H1 (cell line): ENCODE data around the gene RAB40A. TPM values are rescaled to one million over a fixed set of nuclear protein-coding genes. Genes with fewer than 3 reads are reported as not detected.

Experiments
- CTCF ChIA-PET: fragments of 300-600 bp; sonication (Branson Sonifier 250); formaldehyde crosslinking; loops from one replicate; lab custom pipeline; 2021; ENCODE audit not compliant: partially characterized antibody; lab: Charles Lee
- POLR2A ChIA-PET: fragments of 300-600 bp; sonication (Branson Sonifier 250); formaldehyde crosslinking; loops from one replicate; lab custom pipeline; 2021; ENCODE audit warnings: inconsistent platforms; ENCODE audit not compliant: partially characterized antibody; lab: Charles Lee
- DNase-seq, 2 experiments: peaks; one replicate each; pipeline versions ENCODE4 v3.0.0 to v3.0.0-alpha.2; 2010 to 2022; ENCODE audit warnings: low spot score in 2 of 2, low read depth in 1 of 2, mixed read lengths in 1 of 2
- FAIRE-seq: peaks from 2 replicates; lab custom pipeline; 2011; peaks lifted over from hg19 to GRCh38; lab: Jason Lieb, UNC
- H2AFZ ChIP-seq: 2 replicates; pipeline ENCODE4 v1.8.1; 2012; ENCODE audit warnings: low read length, inconsistent platforms
- H2AK5ac ChIP-seq: 2 replicates; pipeline ENCODE4 v1.6.1; 2013; ENCODE audit warnings: low read depth, low read length
- H2BK120ac ChIP-seq: replicated peaks from 2 replicates; pipeline ENCODE3; 2013; ENCODE audit warnings: low read depth, low read length, inconsistent platforms
- H2BK12ac ChIP-seq: 2 replicates; pipeline ENCODE4 v1.6.1; 2013; ENCODE audit warnings: low read depth, low read length
- H2BK15ac ChIP-seq: 2 replicates; pipeline ENCODE4 v1.6.1; 2013; ENCODE audit warnings: low read length
- H2BK20ac ChIP-seq: 2 replicates; pipeline ENCODE4 v1.6.1; 2013; ENCODE audit warnings: low read length
- H2BK5ac ChIP-seq: 2 replicates; pipeline ENCODE4 v1.6.1; 2013; ENCODE audit warnings: low read depth, low read length
- H3K14ac ChIP-seq: 2 replicates; pipeline ENCODE4 v1.6.1; 2013; ENCODE audit warnings: inconsistent platforms; ENCODE audit not compliant: insufficient read length
- H3K18ac ChIP-seq: 2 replicates; pipeline ENCODE4 v1.6.1; 2013; ENCODE audit warnings: low read length; ENCODE audit errors: extremely low read depth
- H3K23ac ChIP-seq: 2 replicates; pipeline ENCODE4 v1.6.1; 2013; ENCODE audit warnings: inconsistent platforms; ENCODE audit not compliant: insufficient read length
- H3K23me2 ChIP-seq: 2 replicates; pipeline ENCODE4 v1.6.1; 2013; ENCODE audit warnings: low read depth, low read length
- H3K27ac ChIP-seq: 2 replicates; pipeline ENCODE4 v1.6.1; 2011; ENCODE audit warnings: low read depth, low read length, inconsistent platforms
- H3K27me3 ChIP-seq, 4 experiments: replicated peaks in 1 of 4; 1 replicate in 1 of 4; 2 replicates in 3 of 4; pipeline versions ENCODE4 v1.6.1 to v1.8.1; 2011 to 2013; ENCODE audit warnings: low read length in 3 of 4, mild to moderate bottlenecking in 3 of 4, inconsistent platforms in 2 of 4, mixed read lengths in 2 of 4, moderate library complexity in 1 of 4; ENCODE audit not compliant: control insufficient read depth in 3 of 4, insufficient read depth in 3 of 4; ENCODE audit errors: extremely low read depth in 1 of 4
- H3K36me3 ChIP-seq, 4 experiments: 2 replicates each; pipeline versions ENCODE4 v1.6.1 to v1.8.1; 2011 to 2013; ENCODE audit warnings: mild to moderate bottlenecking in 4 of 4, low read length in 3 of 4, moderate library complexity in 2 of 4, control low read depth in 1 of 4, inconsistent platforms in 1 of 4; ENCODE audit not compliant: insufficient read depth in 4 of 4, control insufficient read depth in 2 of 4
- H3K4ac ChIP-seq: replicated peaks from 2 replicates; pipeline ENCODE3; 2013; ENCODE audit warnings: low read length, low read depth, mixed read lengths, inconsistent platforms; ENCODE audit not compliant: insufficient read length
- H3K4me1 ChIP-seq, 4 experiments: replicated peaks in 1 of 4; 1 replicate in 1 of 4; 2 replicates in 3 of 4; pipeline versions ENCODE4 v1.6.1 to v1.8.1; 2011 to 2013; ENCODE audit warnings: low read length in 3 of 4, inconsistent platforms in 2 of 4, mixed read lengths in 1 of 4; ENCODE audit not compliant: insufficient read depth in 4 of 4, control insufficient read depth in 3 of 4
- H3K4me2 ChIP-seq, 2 experiments: 2 replicates each; pipeline versions ENCODE4 v1.6.1 to v1.8.1; 2011 to 2013; ENCODE audit warnings: low read depth in 2 of 2, low read length in 2 of 2, control low read depth in 1 of 2, inconsistent platforms in 1 of 2, mild to moderate bottlenecking in 1 of 2; ENCODE audit not compliant: insufficient read depth in 1 of 2
- H3K4me3 ChIP-seq, 4 experiments: fragments of 200-600, 300-600 bp in 1 of 4; sonication (generic), shearing (Covaris generic), sonication (Bioruptor Twin) in 1 of 4; 2 replicates each; pipeline versions ENCODE4 v1.5.1 to v1.8.1; 2011 to 2016; ENCODE audit warnings: low read length in 4 of 4, low read depth in 3 of 4, control low read depth in 2 of 4, inconsistent platforms in 2 of 4, mild to moderate bottlenecking in 2 of 4, mixed read lengths in 1 of 4, moderate library complexity in 1 of 4; ENCODE audit not compliant: insufficient read depth in 2 of 4; ENCODE audit errors: extremely low read depth in 1 of 4
- H3K56ac ChIP-seq: replicated peaks from 2 replicates; pipeline ENCODE3; 2013; ENCODE audit warnings: low read depth, mild to moderate bottlenecking, mixed read lengths, low read length, inconsistent platforms; ENCODE audit not compliant: insufficient read length
- H3K79me1 ChIP-seq: 2 replicates; pipeline ENCODE4 v1.6.1; 2013; ENCODE audit warnings: low read depth, low read length, control low read depth
- H3K79me2 ChIP-seq, 2 experiments: 2 replicates each; pipeline versions ENCODE4 v1.6.1 to v1.8.1; 2012 to 2013; ENCODE audit warnings: low read length in 2 of 2, mild to moderate bottlenecking in 2 of 2, inconsistent platforms in 1 of 2; ENCODE audit not compliant: insufficient read depth in 2 of 2, control insufficient read depth in 1 of 2
- H3K9ac ChIP-seq, 4 experiments: replicated peaks in 1 of 4; 1 replicate in 1 of 4; 2 replicates in 3 of 4; pipeline versions ENCODE4 v1.6.1 to v1.8.1; 2011 to 2013; ENCODE audit warnings: low read depth in 3 of 4, low read length in 3 of 4, control low read depth in 2 of 4, mild to moderate bottlenecking in 2 of 4, moderate library complexity in 2 of 4, inconsistent platforms in 1 of 4; ENCODE audit errors: extremely low read depth in 1 of 4
- H3K9me3 ChIP-seq, 2 experiments: 2 replicates each; pipeline versions ENCODE4 v1.6.1 to v1.8.1; 2012 to 2013; ENCODE audit warnings: mild to moderate bottlenecking in 2 of 2, moderate library complexity in 2 of 2, control low read depth in 1 of 2, inconsistent platforms in 1 of 2, low read depth in 1 of 2, low read length in 1 of 2, mixed read lengths in 1 of 2; ENCODE audit not compliant: insufficient read depth in 2 of 2
- H4K20me1 ChIP-seq, 2 experiments: replicated peaks in 1 of 2; 2 replicates each; pipeline versions ENCODE3 to v1.8.1; 2011 to 2013; ENCODE audit warnings: inconsistent platforms in 2 of 2, low read length in 2 of 2, mild to moderate bottlenecking in 1 of 2; ENCODE audit not compliant: insufficient read depth in 2 of 2, control insufficient read depth in 1 of 2
- H4K5ac ChIP-seq: 2 replicates; pipeline ENCODE4 v1.6.1; 2013; ENCODE audit warnings: low read length, low read depth, mixed read lengths, inconsistent platforms; ENCODE audit not compliant: insufficient read length
- H4K8ac ChIP-seq: 2 replicates; pipeline ENCODE4 v1.8.0; 2013; ENCODE audit warnings: mild to moderate bottlenecking, moderate library complexity, low read length, inconsistent platforms; ENCODE audit not compliant: insufficient read depth; ENCODE audit errors: extremely low read depth
- H4K91ac ChIP-seq: replicated peaks from 2 replicates; pipeline ENCODE3; 2013; ENCODE audit warnings: low read length, mixed read lengths, inconsistent platforms; ENCODE audit not compliant: insufficient read length
- ASH2L ChIP-seq: fragments of 200-600, 300-600 bp; sonication (generic); IDR thresholded peaks from one replicate; pipeline ENCODE4 v1.7.1; 2017; ENCODE audit warnings: low read length
- SP2 ChIP-seq: IDR thresholded peaks from 2 replicates; pipeline ENCODE4 v1.6.1; 2012; ENCODE audit warnings: mild to moderate bottlenecking, low read length, inconsistent platforms
- TBP ChIP-seq: IDR thresholded peaks from 2 replicates; pipeline ENCODE4 v1.6.1; 2011; ENCODE audit warnings: low read depth, low read length, improper control_type of control experiment
- WGBS, 2 experiments: shearing (Covaris generic) in 1 of 2; methylation state at CpG; one replicate each; pipeline versions ENCODE4 v1.1.6 to v1.1.7; 2013 to 2015; ENCODE audit warnings: low lambda C conversion rate in 2 of 2, mixed read lengths in 2 of 2, inconsistent platforms in 1 of 2, low coverage in 1 of 2, missing lambda C conversion rate in 1 of 2; ENCODE audit not compliant: insufficient replicate concordance in 2 of 2, insufficient coverage in 1 of 2, insufficient read length in 1 of 2; ENCODE audit errors: extremely low coverage in 1 of 2, missing lambda C conversion rate in 1 of 2; 5-methylcytosine and 5-hydroxymethylcytosine counted together
- polyA plus RNA-seq, 7 experiments: library from polyadenylated mRNA; depleted of rRNA in 3 of 7; stranded (reverse) in 5 of 7; unstranded in 2 of 7; fragments of >200 nt in 5 of 7; fragments of 200-250 nt in 2 of 7; gene quantifications; 1 replicate in 5 of 7; 2 replicates in 1 of 7; 4 replicates in 1 of 7; pipeline versions ENCODE4 v1.2.1 to v1.2.3, GENCODE V29; 2011 to 2013; ENCODE audit warnings: missing spikeins in 2 of 7, mixed read lengths in 2 of 7
- total RNA-seq: library from RNA; stranded (reverse); fragmentation: NEBNext Ultra II Directional; extraction: Animal tissue kit (Norgen Biotek cat#: 25700); gene quantifications from 2 replicates; pipeline ENCODE4 v1.2.1, GENCODE V29; 2021

Gene RAB40A
- total and polyA plus RNA-seq, 2 of the 8 experiments (the other 6 are each of a cell fraction or from before 2014, with no cell fraction given): 0.09 to 0.21 TPM

DNA sequence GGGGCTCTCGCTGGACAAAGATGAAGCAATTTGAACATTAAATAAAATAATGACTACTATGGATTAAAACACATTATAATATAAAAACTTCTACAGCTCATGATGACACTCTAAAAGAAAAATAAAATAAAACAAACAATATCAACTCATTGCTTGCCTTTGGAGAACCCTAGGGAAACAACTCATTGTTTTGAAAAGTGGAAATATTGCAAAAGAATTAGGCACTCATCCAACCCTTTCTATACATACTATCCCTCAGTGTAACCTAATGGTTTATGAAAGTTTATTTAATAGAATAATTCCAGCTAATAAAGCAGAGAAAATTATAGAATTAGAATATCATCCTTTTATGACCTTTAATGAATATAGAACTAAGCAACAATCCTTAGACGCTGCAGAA, 718 bp downstream of the RAB40A start:
- H3K23me2 ChIP-seq: no peaks in the 10 kb centered on the region
- WGBS, 2 experiments: 87% methylated on average over 2 of the region's 2 CpGs; no CpG with 5 or more reads in 1 of the 2 experiments
- no peak overlapping the region for H3K4me2 ChIP-seq
- H3K27ac ChIP-seq: no peak overlapping the region
- H3K79me1 ChIP-seq: no peaks in the 10 kb centered on the region
- no peak overlapping the region for H2BK5ac ChIP-seq
- H2BK15ac ChIP-seq: no peak overlapping the region
- no peaks in the 10 kb centered on the region for H3K36me3 ChIP-seq
- H2AK5ac ChIP-seq: no peak overlapping the region
- CTCF ChIA-PET: no interaction called here
- H3K79me2 ChIP-seq: no peaks in the 10 kb centered on the region
- H3K9ac ChIP-seq: no peak overlapping the region
- no peaks in the 10 kb centered on the region for H3K4me1 ChIP-seq
- no peak overlapping the region for H4K8ac ChIP-seq
- H2BK120ac ChIP-seq: no peak overlapping the region
- no peak overlapping the region for H3K4me3 ChIP-seq
- no peak overlapping the region for H3K4ac ChIP-seq
- no peaks in the 10 kb centered on the region for H4K20me1 ChIP-seq
- no peak for DNase-seq
- H2BK12ac ChIP-seq: no peak overlapping the region
- H3K14ac ChIP-seq: no peak overlapping the region
- no peaks in the 10 kb centered on the region for H3K27me3 ChIP-seq
- FAIRE-seq: no peak
- no peak overlapping the region for H3K23ac ChIP-seq
- H4K91ac ChIP-seq: no peak overlapping the region
- POLR2A ChIA-PET: no interaction called here
- H2BK20ac ChIP-seq: no peak overlapping the region
- no peak overlapping the region for H2AFZ ChIP-seq
- H3K18ac ChIP-seq: no peak overlapping the region
- no peaks in the 10 kb centered on the region for H3K9me3 ChIP-seq
- no peak overlapping the region for H4K5ac ChIP-seq
- no peak overlapping the region for H3K56ac ChIP-seq
- TF ChIP-seq ASH2L (no peak), TBP (no peak), SP2 (no peak)
